ENCODE data around the gene DENND2C. TPM values are rescaled to one million over a fixed set of nuclear protein-coding genes. Genes with fewer than 3 reads are reported as not detected.
"Not testable (repeated sequence)": the region's sequence is repeated elsewhere in the genome, so short reads cannot be mapped to it uniquely, and the experiment has no call there.

The DENND2C gene
- total RNA-seq, 1 donor from 2014 or later = 1.3 TPM

DNA sequence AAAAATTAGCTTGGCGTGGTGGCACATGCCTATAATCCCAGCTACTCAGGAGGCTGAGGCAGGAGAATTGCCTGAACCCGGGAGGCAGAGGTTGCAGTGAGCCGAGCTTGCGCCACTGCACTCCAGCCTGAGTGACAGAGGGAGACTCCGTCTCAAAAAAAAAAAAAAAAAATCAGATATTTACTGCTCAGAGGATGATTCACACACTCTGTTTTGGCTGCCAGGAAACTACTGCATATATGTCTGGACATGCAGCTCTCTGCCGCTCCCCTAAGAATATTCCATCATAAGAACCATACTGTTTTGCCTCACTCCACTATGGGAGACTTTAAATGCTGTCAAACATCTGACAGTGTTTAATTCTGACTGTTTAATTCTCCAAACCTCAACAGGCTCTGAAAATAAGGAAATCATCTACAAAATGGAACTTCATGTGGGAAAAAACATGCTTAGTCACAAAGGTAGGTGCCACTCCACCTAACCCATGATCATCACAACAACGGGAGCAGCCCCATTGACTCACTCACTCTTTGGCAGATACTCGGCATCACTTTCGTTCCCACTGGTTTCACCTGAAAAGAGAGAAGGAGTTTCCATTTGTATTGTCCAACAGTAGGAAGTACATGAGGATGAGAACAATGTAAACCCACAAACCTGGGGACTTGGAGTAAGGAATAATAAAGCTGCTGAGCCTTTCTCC is 59.2 kb downstream of the DENND2C start:
- no peak for DNase-seq (ENCODE audit: extremely low read depth, low read depth, low spot score)

DNA sequence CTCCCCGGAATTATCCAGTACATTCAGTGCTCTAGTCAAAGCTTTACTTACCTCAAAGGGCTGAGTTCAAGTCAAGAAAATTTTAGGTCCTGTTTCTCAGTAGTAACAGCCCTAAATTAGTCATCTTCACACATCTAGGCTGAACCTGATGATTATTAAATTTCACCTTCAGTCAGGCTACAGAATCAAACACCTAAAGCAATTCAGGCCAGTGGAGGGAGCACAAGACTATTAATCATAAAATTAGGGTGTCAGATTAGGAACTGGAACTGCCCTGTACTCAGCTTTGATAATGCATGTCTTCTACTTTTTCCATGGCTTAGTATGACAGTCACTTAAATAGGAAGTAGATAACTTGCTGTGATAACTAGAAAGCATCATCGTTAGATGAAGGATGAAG is 60.0 kb downstream of the DENND2C start:
- DNase-seq (ENCODE audit: extremely low read depth, low read depth, low spot score) = no peak

DNA sequence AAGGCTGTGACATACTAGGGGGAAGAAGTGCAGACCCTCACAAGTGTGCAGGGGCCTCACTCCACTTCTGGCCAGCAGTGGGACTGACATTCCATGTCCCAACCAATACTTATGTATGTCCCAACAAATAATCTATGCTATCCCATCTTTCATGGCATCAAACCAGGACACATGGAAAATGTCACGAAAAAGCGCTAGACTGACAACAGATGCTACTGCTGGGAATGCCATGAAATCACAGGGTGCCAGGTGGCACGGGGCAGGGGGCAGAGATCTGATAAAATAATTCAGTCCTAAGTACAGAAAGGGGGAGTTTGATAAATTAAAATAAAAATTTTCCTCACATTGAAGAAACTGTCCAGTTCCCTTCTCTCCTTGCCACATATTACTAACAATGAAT is 60.8 kb downstream of the DENND2C start:
- no peak for DNase-seq (ENCODE audit: extremely low read depth, low read depth, low spot score)

DNA sequence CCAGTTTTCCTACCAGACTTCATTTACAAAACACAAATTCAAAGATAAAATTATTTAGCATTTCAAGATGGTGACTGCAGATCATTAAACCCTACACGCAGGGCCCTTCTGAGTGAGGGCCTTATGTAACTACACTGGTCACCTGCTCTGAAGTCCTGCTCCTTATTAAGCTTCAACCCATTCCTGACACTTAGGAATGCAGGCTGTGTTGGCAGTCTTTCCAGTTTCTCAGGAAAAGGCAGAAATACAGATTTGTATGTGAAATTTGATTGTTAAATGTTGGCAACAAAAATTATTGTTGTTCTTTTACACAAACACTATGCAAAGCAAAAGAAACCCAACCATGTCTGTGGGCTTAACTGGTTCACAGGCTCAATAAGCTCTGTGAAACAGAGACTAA is 62.6 kb downstream of the DENND2C start:
- no peak for DNase-seq (ENCODE audit: extremely low read depth, low read depth, low spot score)

DNA sequence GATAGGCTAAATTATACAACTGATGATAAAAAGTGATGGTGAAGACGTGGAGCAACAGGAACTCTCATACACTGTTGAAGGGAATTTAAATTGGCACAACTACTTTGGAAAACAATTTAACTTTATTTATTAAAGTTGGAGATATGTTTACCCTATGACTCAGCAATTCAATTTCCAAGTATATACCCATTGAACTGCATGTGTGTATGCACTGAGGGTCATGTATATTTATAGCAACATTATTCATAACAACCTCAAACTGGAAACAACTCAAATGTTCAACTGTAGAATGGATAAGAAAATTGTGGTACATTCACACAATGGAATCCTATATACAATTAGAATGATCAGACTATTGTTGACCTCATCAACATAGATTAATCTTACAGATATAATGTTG is 71.9 kb downstream of the DENND2C start:
- DNase-seq (ENCODE audit: extremely low read depth, low read depth, low spot score) = no peak

DNA sequence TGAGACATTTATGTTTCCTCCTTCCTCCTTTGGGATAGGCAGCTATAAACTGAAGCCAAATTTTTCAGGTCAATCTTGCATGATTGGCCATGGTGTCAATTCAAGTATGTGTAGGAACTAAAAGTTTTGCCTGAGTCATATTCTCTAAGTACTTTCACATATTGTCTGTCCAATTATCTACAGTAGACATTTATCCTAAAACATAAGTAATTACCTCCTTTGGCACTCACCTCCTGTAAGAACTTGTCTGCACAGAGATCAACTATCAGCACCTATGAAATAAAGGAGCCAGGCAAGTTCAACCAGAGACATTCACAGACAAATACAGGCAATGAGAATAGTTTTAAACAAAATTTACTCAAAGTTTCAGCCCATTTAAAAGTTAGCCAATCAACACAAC is 74.2 kb downstream of the DENND2C start:
- no peak for DNase-seq (ENCODE audit: extremely low read depth, low read depth, low spot score)

DNA sequence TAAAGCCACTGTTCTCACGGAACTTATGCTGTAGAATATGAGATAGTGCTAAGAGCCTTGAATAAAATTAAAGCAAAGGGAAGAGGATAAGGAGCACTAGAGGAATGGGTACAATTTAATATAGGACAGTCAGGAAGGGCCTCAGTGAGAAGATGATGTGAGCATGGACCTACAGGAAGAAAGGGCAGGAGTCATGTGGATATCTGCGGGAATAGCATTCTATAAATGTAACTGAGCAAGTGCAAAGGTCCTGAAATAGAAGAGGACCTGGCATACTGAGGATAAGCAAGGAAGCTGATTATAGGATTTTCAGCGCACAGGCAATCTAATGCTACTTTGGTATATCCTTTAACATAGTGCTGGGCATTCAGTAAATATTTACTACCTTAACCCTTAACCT is 75.8 kb downstream of the DENND2C start:
- DNase-seq (ENCODE audit: extremely low read depth, low read depth, low spot score) = no peak

DNA sequence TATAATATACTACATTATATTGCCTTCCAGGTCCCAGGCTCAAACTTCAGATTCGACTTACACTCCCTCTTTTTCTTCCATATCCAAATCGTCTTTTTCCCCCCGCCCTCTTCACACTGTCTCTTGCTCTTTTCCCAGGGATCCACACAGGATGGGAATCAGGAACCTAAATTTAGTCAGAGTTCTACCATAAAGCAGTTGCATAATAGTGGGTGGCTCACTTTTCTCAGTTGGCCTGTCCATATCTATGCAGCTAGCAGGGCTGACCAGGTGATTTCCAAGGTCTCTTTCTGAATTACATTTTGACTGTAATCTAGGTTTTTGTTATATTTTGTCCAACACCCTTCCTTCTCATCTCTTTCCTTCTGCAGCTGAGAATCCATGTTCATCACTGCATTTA is 80.7 kb downstream of the DENND2C start:
- DNase-seq (ENCODE audit: extremely low read depth, low read depth, low spot score) = no peak

DNA sequence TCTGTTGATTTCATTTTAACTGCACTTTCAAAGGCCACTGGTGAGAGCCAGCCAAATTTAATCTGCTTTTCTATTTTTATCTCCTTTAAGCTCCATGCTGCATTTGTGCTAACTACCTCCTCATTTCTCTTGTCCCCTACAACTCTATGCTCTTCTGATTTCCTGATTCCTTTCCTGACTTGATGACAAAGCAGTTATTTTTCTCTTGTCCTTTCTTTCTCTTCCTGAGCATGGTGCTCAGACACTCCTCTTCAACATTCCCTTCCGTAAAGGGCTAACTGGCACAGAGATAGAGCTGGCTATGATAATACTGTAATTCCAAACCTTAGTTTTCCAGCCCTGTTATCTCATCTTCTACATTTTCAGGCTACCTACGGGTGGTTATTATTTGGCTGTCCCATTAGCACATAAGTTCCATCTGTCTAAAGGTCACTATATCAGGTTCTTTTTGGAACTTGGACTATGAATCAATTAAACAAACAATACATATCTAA is 81.6 kb downstream of the DENND2C start:
- DNase-seq (ENCODE audit: extremely low read depth, low read depth, low spot score) = no peak

DNA sequence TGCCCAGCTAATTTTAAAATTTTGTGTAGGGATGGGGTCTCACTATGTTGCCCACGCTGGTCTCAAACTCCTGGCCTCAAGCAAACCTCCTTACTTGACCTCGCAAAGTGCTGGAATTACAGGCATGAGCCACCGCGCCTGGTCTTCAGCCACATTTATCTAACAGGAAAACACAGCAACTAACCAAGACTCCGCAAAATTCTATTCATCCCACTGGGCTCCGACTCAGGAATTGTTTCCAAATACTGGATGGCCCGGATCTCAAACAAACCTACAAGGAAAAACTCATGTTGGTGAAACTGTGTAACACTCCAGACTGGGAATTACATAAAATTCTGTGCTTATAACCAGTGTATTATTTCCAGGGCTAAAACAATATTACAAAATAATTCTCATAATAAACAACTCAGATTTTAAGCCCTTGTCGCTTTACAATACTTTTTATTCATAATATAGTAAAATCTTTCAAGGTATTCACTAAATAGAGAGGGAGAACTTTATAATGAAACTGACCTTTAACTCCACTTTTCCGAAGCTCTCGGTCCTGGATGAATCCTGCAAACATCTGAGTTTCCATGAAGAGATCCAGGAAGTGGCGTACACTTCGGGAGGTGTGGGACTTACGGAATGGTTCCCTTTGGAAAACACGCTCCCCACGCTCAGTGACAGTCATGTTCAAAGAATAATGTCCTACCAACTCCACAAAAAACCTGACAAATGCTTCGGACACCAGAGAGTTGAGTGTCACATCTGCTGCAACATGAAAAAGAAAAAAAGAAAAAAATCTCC is 82.5 kb downstream of the DENND2C start:
- DNase-seq (ENCODE audit: extremely low read depth, low read depth, low spot score) = no peak

DNA sequence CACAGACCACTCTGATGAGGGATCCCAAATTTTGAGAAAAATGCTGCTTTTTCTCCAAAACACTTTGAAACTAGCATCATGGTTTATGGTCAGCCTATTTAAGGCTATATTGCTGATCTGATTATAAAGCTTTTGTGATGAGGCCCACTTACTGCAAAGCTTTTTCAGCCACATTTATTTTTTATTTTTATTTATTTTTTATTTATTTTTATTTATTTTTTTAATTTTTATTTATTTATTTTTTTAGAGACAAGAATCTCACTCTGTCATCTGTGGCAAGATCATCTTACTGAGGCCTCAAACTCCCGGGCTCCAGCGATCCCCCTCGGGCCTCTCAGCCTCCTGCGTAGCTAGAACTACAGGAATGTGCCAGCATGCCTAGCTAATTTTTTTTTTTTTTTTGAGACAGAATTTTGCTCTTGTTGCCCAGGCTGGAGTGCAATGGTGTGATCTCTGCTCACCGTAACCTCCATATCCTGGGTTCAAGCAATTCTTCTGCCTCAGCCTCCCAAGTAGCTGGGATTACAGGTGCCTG is 83.3 kb downstream of the DENND2C start:
- DNase-seq (ENCODE audit: extremely low read depth, low read depth, low spot score) = no peak

DNA sequence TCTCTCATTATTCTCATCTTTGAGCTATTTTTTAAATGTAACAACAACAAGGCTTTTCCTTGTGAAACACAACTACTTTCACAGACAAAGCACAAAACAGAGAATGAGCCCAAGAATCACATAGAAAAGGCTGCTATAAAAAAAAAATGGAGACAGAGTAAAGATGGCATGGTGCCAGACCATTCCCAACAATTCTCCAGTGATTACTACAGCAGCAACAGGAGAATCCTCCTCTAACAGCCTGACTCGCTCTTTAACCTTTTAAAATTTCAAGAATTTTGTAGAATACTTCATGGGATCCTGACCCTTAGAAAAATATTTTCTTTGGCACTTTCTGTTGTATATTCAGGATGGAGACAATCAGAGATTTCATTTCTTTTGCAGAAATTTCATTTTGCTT is 84.6 kb downstream of the DENND2C start:
- DNase-seq (ENCODE audit: extremely low read depth, low read depth, low spot score) = no peak

DNA sequence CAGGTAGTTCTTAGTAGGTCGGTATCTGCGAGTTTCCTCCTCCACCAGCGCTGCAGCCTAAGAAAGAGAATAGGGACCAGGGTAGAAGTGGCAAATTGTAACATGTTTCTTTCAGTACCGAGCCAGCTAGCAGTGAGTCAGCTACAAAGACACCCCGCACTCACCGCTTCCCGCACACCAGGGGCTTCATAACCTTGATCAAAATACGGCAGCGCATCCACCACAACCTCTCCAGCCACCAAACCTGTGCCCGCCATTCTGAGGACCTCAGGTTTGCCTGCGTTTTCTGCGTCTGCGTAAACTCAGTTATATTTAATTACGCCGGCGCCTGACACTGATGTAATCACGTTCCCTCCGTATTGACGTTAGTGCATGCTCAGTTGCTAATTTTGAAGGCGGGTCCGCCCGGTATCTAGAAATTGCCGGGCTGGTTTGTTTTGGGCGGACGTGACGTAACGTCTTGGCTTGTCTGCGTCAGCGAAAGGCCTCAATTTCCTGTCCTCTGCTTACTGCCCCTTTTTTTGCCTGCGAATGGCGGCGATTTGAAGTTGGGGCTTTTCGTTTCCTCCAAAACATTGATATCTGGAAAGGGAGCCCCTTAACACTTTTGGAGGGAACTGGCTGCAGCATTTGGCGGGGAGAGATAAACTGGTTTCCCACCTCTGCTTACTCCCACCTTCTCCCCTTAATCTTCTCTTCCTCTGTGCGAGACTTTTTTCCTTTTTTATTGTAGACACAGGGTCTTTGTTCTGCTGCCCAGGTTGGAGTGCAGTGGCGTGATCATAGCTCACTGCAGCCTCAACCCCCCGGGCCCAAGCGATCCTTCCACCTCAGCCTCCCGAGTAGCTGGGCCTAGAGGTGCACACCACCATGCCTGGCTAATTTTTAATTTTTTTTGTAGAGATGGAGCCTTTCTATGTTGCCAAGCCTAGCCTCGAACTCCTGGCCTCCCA is 88.2 kb downstream of the DENND2C start, which contains the start of gene BCAS2:
BCAS2 (minus strand) TSS at position 281 of the 953 bp plus-strand sequence; CDS start at position 257, 24 bp downstream.
- peak; percentile 93 for DNase-seq (ENCODE audit: extremely low read depth, low read depth, low spot score)

DNA sequence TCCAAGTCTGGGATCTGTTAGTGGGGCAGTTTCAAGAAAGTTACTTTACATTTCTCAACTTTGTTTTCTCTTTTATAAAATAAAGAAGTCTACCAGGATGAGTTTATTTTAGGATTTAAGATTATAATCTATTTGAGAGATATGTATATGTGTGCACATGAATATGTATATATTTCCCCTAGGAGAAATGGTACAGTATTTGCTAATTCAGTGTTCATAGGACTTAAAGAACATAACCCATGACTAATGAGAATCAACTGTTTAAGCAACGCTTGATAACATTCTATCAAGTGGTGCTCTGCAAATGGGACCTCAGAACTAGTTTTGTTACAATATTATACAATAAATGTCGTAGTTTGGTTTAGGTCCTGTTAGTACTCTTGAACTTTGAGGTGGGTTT is 95.5 kb downstream of the DENND2C start:
- DNase-seq (ENCODE audit: extremely low read depth, low read depth, low spot score) = no peak

DNA sequence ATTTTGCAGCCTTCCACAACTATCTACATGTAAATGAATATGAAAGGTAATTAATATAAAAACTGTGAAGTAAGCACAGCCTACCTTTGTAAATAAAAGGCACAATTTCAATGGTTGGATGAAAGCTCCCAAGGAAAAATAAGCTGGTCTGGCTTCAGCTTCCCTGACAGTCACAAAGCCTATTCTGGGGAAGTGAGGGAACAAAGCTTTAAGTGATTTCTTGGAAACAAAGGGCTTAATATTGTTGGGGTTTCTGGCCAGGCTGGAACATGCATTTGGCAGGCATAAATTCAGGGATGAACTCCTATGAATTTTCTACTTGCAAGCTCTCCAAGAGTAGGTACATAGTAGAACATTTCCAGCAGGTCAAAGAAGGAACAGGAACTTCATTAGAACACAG is 105.7 kb downstream of the DENND2C start:
- DNase-seq (ENCODE audit: extremely low read depth, low read depth, low spot score) = no peak

DNA sequence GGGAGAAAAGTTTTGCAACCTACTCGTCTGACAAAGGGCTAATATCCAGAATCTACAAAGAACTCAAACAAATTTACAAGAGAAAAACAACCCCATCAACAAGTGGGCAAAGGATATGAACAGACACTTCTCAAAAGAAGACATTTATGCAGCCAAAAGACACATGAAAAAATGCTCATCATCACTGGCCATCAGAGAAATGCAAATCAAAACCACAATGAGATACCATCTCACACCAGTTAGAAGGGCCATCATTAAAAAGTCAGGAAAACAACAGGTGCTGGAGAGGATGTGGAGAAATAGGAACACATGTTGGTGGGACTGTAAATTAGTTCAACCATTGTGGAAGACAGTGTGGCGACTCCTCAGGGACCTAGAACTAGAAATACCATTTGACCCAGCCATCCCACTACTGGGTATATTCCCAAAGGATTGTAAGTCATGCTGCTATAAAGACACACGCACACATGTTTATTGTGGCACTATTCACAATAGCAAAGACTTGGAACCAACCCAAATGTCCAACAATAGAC is 106.8 kb downstream of the DENND2C start:
- DNase-seq (ENCODE audit: extremely low read depth, low read depth, low spot score) = not testable (repeated sequence)

DNA sequence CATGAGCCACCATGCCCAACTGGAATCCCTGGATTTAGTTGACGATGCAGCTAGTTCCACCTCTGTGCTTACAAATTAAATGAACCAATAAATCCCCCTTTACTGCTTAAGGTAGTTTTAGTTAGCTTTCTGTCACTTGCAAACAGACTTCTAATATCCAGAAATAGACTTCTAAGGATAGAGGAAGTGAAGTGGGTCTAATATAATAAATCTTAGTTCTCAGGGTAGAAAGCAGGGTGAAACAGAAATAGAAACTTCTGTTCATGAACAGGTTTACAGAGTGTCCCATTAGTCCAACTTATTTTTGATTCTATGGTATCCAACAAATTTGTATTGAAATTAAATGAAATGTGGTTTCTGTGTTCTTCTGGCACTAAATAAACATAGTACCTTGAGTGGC is 108.5 kb downstream of the DENND2C start:
- DNase-seq (ENCODE audit: extremely low read depth, low read depth, low spot score) = no peak

DNA sequence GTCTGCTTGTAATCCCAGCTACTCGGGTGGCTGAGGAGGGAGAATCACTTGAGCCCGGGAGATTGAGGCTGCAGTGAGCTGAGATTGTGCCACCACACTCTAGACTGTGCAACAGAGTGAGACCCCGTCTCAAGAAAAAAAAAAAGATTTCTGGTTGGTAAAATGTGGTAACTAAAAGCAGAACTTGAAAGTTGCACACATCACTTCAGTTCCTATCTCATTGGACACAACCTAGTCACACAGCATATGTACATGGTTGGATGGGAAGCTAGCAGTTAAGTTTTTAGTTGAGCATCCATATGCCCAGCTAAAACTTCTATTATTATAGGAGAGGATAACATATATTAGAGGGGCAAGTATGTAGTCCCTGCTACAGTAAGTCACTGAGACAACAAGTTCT is 110.5 kb downstream of the DENND2C start:
- DNase-seq (ENCODE audit: extremely low read depth, low read depth, low spot score) = no peak

DNA sequence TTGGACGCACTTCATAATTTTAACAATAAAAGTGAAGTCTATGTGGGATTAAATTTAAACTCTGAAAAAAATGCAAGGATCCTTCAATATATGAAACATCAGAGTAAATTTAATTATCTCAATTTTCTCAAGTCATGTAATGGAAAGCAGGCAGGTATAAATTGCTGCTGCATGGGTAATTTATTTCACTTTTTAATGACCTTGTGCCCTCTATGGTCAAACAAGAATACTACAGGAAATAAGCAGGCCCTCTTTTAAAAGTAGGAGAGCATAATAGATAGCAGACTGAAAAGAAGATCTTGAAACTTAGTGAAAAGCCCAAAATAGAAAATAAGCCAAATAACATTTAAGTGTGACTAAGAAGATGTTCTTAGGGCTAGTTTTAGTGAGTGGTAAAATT is 111.3 kb downstream of the DENND2C start:
- DNase-seq (ENCODE audit: extremely low read depth, low read depth, low spot score) = no peak

DNA sequence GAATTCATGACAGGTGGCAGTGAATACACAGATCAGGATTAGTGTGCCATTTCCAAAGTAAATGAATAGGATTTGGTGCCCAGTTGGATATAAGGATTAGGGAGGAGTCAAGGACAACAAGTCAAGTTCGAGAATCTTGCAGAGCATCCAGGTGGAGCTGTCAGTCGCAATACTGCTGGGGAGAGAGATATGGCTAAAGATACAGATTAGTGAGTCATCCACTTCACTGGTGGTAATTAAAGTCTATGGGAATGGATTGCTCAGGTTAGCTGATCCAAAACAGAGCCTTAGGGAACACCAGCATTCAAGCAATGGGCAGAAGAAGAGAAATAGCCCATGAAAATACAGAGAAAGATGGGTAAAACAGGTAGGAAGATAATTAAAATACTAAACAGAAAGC is 115.3 kb downstream of the DENND2C start:
- no peak for DNase-seq (ENCODE audit: extremely low read depth, low read depth, low spot score)
